Neural progenitor cell (in vitro differentiated cells): Measurements from ENCODE around the gene MPP2.

ENCODE experiments used
- EZH2 ChIP-seq: fragments of 200-600 bp; sonication (generic); IDR thresholded peaks from 2 replicates; pipeline ENCODE4 v1.6.1; 2017; ENCODE audit warnings: antibody characterized with exemption, mild to moderate bottlenecking, moderate library complexity
- TF ChIP-seq, protein P1 (sequence below): fragments of 200-600 bp; sonication (generic); IDR thresholded peaks from 2 replicates; pipeline ENCODE4 v1.5.1; 2017; ENCODE audit warnings: antibody characterized with exemption, mild to moderate bottlenecking

DNA sequence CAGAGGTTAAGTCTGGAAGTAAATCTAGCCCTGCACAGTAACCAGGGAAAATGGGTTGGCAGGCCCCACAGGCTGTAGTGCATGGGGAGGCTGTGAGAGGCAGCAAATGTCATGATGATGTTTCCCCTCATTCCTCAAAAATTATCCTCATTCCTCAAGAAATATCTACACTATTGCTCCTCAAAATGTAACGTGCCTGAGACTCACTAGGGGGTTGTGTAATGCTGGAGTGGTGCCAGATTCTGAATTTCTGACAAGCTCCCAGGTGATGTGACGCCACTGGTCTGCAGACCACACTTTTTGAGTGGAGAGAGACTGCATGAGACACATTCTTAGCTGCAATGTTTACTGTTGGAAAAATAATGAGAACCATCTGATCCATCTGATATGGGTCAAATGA is 73.2 kb downstream of the MPP2 start:
- TF ChIP-seq, protein P1, sequence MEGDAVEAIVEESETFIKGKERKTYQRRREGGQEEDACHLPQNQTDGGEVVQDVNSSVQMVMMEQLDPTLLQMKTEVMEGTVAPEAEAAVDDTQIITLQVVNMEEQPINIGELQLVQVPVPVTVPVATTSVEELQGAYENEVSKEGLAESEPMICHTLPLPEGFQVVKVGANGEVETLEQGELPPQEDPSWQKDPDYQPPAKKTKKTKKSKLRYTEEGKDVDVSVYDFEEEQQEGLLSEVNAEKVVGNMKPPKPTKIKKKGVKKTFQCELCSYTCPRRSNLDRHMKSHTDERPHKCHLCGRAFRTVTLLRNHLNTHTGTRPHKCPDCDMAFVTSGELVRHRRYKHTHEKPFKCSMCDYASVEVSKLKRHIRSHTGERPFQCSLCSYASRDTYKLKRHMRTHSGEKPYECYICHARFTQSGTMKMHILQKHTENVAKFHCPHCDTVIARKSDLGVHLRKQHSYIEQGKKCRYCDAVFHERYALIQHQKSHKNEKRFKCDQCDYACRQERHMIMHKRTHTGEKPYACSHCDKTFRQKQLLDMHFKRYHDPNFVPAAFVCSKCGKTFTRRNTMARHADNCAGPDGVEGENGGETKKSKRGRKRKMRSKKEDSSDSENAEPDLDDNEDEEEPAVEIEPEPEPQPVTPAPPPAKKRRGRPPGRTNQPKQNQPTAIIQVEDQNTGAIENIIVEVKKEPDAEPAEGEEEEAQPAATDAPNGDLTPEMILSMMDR = no peak
- TF ChIP-seq EZH2 = no peak
